Measurements from ENCODE around the gene GAB1.
A peak's percentile ranks its signal among the peaks of the same experiment; 100 is the strongest.

Gene GAB1

DNA sequence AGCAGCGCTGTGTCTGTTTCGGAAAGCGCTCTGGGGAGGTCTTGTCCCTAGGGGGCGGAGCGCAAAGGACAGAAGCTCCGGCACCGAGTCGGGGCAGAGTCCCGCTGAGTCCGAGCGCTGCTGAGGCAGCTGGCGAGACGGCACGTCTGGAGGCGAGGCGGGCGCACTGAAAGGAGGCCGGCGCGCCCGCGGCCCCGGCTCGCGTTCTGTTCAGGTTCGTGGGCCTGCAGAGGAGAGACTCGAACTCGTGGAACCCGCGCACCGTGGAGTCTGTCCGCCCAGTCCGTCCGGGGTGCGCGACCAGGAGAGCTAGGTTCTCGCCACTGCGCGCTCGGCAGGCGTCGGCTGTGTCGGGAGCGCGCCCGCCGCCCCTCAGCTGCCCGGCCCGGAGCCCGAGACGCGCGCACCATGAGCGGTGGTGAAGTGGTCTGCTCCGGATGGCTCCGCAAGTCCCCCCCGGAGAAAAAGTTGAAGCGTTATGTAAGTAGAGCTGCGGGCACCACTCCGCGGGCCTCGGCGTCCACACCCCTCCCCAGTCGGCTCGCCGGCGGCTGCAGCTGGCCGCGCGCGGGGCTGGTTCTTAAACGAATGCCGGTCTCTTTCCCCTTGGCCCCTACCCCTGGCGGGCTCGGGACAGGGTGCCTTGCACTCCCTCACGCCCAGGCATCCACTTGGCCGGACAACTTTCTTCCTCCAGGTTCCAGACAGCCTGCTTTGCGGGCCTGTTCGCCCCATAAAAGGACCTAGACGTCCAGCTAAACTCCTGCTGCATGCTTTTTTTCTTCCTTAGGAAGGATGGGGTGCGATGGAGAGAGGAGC lies at the start of gene GAB1:
Gene GAB1, plus strand, starts transcription at position 96 of the 819 bp plus-strand sequence. Its CDS starts 313 bp downstream, at position 409.
- Histone ChIP-seq H3K9me3 (ENCODE audit: control insufficient read depth in 1 of 2, low read length in 2 of 2) (no peaks in the 10 kb centered on the region), H3K4me1 (ENCODE audit: control insufficient read depth in 1 of 2, insufficient read depth in 2 of 2, low read length in 2 of 2) (peaks cover 16 to 26% of the 10 kb centered on the region in 2 donors), H3K4me3 (ENCODE audit: low read depth in 1 of 2, low read length in 2 of 2) (peak within 1 kb of the TSS; percentile 90 to 95), H3K27me3 (ENCODE audit: control insufficient read depth in 1 of 2, insufficient read depth in 2 of 2, low read length in 2 of 2) (no peaks in the 10 kb centered on the region), H3K9ac (ENCODE audit: low read depth in 1 of 2, low read length in 2 of 2) (peak within 1 kb of the TSS; percentile 67 to 91), H3K36me3 (ENCODE audit: control insufficient read depth in 1 of 2, insufficient read depth in 2 of 2, low read length in 2 of 2) (no peaks in the 10 kb centered on the region), H3K27ac (ENCODE audit: low read depth, low read length) (peak within 1 kb of the TSS; percentile 89)

DNA sequence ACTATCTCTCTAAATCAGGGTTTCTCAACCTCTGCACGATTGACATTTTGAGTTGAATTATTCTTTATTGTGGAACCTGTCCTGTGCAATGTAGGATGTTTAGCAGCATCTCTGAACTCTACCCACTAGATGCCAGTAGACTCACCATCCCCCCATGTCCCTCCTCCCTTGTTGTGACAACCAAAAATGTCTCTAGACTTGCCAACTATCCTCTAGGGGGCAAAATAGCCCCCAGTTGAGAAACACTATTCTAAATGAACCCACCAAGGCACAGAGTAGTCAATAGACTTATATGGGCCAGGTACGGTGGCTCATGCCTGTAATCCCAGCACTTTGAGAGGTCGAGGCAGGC lies 49.1 kb upstream of the GAB1 start:
- Histone ChIP-seq H3K36me3 (ENCODE audit: control insufficient read depth in 1 of 2, insufficient read depth in 2 of 2, low read length in 2 of 2) (no peaks in the 10 kb centered on the region), H3K27me3 (ENCODE audit: control insufficient read depth in 1 of 2, insufficient read depth in 2 of 2, low read length in 2 of 2) (no peaks in the 10 kb centered on the region), H3K9me3 (ENCODE audit: control insufficient read depth in 1 of 2, low read length in 2 of 2) (no peaks in the 10 kb centered on the region), H3K4me1 (ENCODE audit: control insufficient read depth in 1 of 2, insufficient read depth in 2 of 2, low read length in 2 of 2) (no peaks in the 10 kb centered on the region), H3K4me3 (ENCODE audit: low read depth in 1 of 2, low read length in 2 of 2) (no peak overlapping the region), H3K9ac (ENCODE audit: low read depth in 1 of 2, low read length in 2 of 2) (no peak overlapping the region), H3K27ac (ENCODE audit: low read depth, low read length) (no peak overlapping the region)

- Histone ChIP-seq H3K27ac (ENCODE audit: low read depth, low read length) (no peak overlapping the region), H3K4me1 (ENCODE audit: control insufficient read depth in 1 of 2, insufficient read depth in 2 of 2, low read length in 2 of 2) (no peaks in the 10 kb centered on the region), H3K4me3 (ENCODE audit: low read depth in 1 of 2, low read length in 2 of 2) (no peak overlapping the region), H3K9ac (ENCODE audit: low read depth in 1 of 2, low read length in 2 of 2) (no peak overlapping the region), H3K27me3 (ENCODE audit: control insufficient read depth in 1 of 2, insufficient read depth in 2 of 2, low read length in 2 of 2) (no peaks in the 10 kb centered on the region), H3K9me3 (ENCODE audit: control insufficient read depth in 1 of 2, low read length in 2 of 2) (no peaks in the 10 kb centered on the region), H3K36me3 (ENCODE audit: control insufficient read depth in 1 of 2, insufficient read depth in 2 of 2, low read length in 2 of 2) (no peaks in the 10 kb centered on the region)
Measured at GRCh38 chr4:143288171-143288570, 48.5 kb upstream of the GAB1 start.

DNA sequence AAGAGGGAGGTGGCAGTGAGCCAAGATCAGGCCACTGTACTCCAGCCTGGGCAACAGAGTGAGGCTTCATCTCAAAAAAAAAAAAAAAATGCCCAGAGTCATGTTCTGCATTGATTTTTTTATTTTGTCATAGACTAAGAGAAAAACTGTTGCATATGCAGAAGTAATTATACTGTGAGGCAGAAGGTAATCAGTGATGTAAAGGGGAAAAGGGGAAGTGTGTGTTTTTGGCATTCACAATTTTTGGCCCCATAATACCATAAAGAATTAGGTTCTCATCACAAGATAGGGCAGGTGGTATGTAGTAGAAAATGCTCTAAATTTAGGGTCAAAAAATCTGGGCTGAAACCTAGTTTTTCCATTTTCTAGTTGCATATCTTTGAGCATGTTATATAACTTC lies 47.3 kb upstream of the GAB1 start:
- Histone ChIP-seq H3K27me3 (ENCODE audit: control insufficient read depth in 1 of 2, insufficient read depth in 2 of 2, low read length in 2 of 2) (no peaks in the 10 kb centered on the region), H3K9ac (ENCODE audit: low read depth in 1 of 2, low read length in 2 of 2) (no peak overlapping the region), H3K9me3 (ENCODE audit: control insufficient read depth in 1 of 2, low read length in 2 of 2) (no peaks in the 10 kb centered on the region), H3K4me3 (ENCODE audit: low read depth in 1 of 2, low read length in 2 of 2) (no peak overlapping the region), H3K27ac (ENCODE audit: low read depth, low read length) (no peak overlapping the region), H3K4me1 (ENCODE audit: control insufficient read depth in 1 of 2, insufficient read depth in 2 of 2, low read length in 2 of 2) (peaks cover 0 to 5% of the 10 kb centered on the region in 2 donors), H3K36me3 (ENCODE audit: control insufficient read depth in 1 of 2, insufficient read depth in 2 of 2, low read length in 2 of 2) (no peaks in the 10 kb centered on the region)

GRCh38 chr4:143291314-143291713 lies 45.4 kb upstream of the GAB1 start:
- Histone ChIP-seq H3K4me3 (ENCODE audit: low read depth in 1 of 2, low read length in 2 of 2) (no peak overlapping the region), H3K4me1 (ENCODE audit: control insufficient read depth in 1 of 2, insufficient read depth in 2 of 2, low read length in 2 of 2) (peaks cover 0 to 6% of the 10 kb centered on the region in 2 donors), H3K27me3 (ENCODE audit: control insufficient read depth in 1 of 2, insufficient read depth in 2 of 2, low read length in 2 of 2) (no peaks in the 10 kb centered on the region), H3K36me3 (ENCODE audit: control insufficient read depth in 1 of 2, insufficient read depth in 2 of 2, low read length in 2 of 2) (no peaks in the 10 kb centered on the region), H3K27ac (ENCODE audit: low read depth, low read length) (no peak overlapping the region), H3K9me3 (ENCODE audit: control insufficient read depth in 1 of 2, low read length in 2 of 2) (no peaks in the 10 kb centered on the region), H3K9ac (ENCODE audit: low read depth in 1 of 2, low read length in 2 of 2) (no peak overlapping the region)

- no peaks in the 10 kb centered on the region for H3K27me3 ChIP-seq (ENCODE audit: control insufficient read depth in 1 of 2, insufficient read depth in 2 of 2, low read length in 2 of 2)
- H3K9me3 ChIP-seq (ENCODE audit: control insufficient read depth in 1 of 2, low read length in 2 of 2) = no peaks in the 10 kb centered on the region
- H3K27ac ChIP-seq (ENCODE audit: low read depth, low read length) = no peak overlapping the region
- no peaks in the 10 kb centered on the region for H3K36me3 ChIP-seq (ENCODE audit: control insufficient read depth in 1 of 2, insufficient read depth in 2 of 2, low read length in 2 of 2)
- no peak overlapping the region for H3K4me3 ChIP-seq (ENCODE audit: low read depth in 1 of 2, low read length in 2 of 2)
- H3K4me1 ChIP-seq (ENCODE audit: control insufficient read depth in 1 of 2, insufficient read depth in 2 of 2, low read length in 2 of 2) = peaks cover 0 to 6% of the 10 kb centered on the region in 2 donors
- H3K9ac ChIP-seq (ENCODE audit: low read depth in 1 of 2, low read length in 2 of 2) = no peak overlapping the region
Measured at GRCh38 chr4:143292858-143293257, 43.8 kb upstream of the GAB1 start.

DNA sequence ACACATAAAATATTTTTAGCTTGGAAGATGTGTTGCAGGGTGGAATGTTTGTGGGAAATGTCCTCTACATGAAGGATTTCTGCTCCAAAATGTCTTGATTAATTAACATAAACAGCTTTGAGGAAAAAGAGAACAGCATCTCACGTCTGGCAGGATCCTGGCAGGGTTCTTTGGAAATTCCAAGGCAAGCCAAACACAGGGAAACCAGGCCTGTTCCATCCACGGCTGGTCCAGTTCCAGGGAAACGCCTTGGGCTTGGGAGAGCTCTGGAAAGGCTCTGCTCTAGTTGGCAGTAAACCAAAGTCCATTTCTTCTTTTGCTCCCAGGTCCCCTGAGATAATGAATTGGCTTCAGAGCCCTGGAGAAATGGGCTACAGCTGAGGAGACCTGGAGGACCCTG lies 42.4 kb upstream of the GAB1 start:
- H3K9me3 ChIP-seq (ENCODE audit: control insufficient read depth in 1 of 2, low read length in 2 of 2) = no peaks in the 10 kb centered on the region
- H3K4me3 ChIP-seq (ENCODE audit: low read depth in 1 of 2, low read length in 2 of 2) = no peak overlapping the region
- H3K36me3 ChIP-seq (ENCODE audit: control insufficient read depth in 1 of 2, insufficient read depth in 2 of 2, low read length in 2 of 2) = no peaks in the 10 kb centered on the region
- H3K27ac ChIP-seq (ENCODE audit: low read depth, low read length) = no peak overlapping the region
- H3K4me1 ChIP-seq (ENCODE audit: control insufficient read depth in 1 of 2, insufficient read depth in 2 of 2, low read length in 2 of 2) = peaks cover 0 to 6% of the 10 kb centered on the region in 2 donors
- no peaks in the 10 kb centered on the region for H3K27me3 ChIP-seq (ENCODE audit: control insufficient read depth in 1 of 2, insufficient read depth in 2 of 2, low read length in 2 of 2)
- no peak overlapping the region for H3K9ac ChIP-seq (ENCODE audit: low read depth in 1 of 2, low read length in 2 of 2)

- H3K27me3 ChIP-seq (ENCODE audit: control insufficient read depth in 1 of 2, insufficient read depth in 2 of 2, low read length in 2 of 2) = no peaks in the 10 kb centered on the region
- H3K9ac ChIP-seq (ENCODE audit: low read depth in 1 of 2, low read length in 2 of 2) = no peak overlapping the region
- no peaks in the 10 kb centered on the region for H3K36me3 ChIP-seq (ENCODE audit: control insufficient read depth in 1 of 2, insufficient read depth in 2 of 2, low read length in 2 of 2)
- H3K27ac ChIP-seq (ENCODE audit: low read depth, low read length) = no peak overlapping the region
- no peak overlapping the region for H3K4me3 ChIP-seq (ENCODE audit: low read depth in 1 of 2, low read length in 2 of 2)
- no peaks in the 10 kb centered on the region for H3K9me3 ChIP-seq (ENCODE audit: control insufficient read depth in 1 of 2, low read length in 2 of 2)
- H3K4me1 ChIP-seq (ENCODE audit: control insufficient read depth in 1 of 2, insufficient read depth in 2 of 2, low read length in 2 of 2) = peaks cover 0 to 6% of the 10 kb centered on the region in 2 donors
Measured at GRCh38 chr4:143294710-143295275, 41.9 kb upstream of the GAB1 start.

- Histone ChIP-seq H3K27ac (ENCODE audit: low read depth, low read length) (no peak overlapping the region), H3K36me3 (ENCODE audit: control insufficient read depth in 1 of 2, insufficient read depth in 2 of 2, low read length in 2 of 2) (no peaks in the 10 kb centered on the region), H3K4me3 (ENCODE audit: low read depth in 1 of 2, low read length in 2 of 2) (no peak overlapping the region), H3K9me3 (ENCODE audit: control insufficient read depth in 1 of 2, low read length in 2 of 2) (no peaks in the 10 kb centered on the region), H3K4me1 (ENCODE audit: control insufficient read depth in 1 of 2, insufficient read depth in 2 of 2, low read length in 2 of 2) (peaks cover 0 to 6% of the 10 kb centered on the region in 2 donors), H3K27me3 (ENCODE audit: control insufficient read depth in 1 of 2, insufficient read depth in 2 of 2, low read length in 2 of 2) (no peaks in the 10 kb centered on the region), H3K9ac (ENCODE audit: low read depth in 1 of 2, low read length in 2 of 2) (no peak overlapping the region)
Measured at GRCh38 chr4:143296397-143297067, 40.1 kb upstream of the GAB1 start.

DNA sequence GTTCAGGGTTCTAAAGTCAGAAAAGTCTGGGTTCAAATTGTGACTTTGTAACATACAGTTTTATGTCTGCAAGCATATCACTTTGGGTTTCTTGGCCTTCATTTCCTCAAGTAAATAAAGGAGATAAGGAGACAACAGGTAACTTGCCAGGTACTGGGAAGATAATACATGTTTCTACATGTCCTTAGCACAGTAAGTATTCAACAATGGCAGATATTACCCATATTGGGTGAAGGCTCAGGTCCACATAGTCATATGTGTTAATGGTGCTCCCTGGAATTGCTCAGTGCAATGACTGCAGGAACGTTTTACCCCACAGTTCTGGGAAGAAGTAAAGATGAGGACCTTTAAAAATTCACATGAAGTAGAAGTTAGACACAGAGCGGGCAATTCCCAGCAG lies 35.8 kb upstream of the GAB1 start:
- no peak overlapping the region for H3K9ac ChIP-seq (ENCODE audit: low read depth in 1 of 2, low read length in 2 of 2)
- H3K4me3 ChIP-seq (ENCODE audit: low read depth in 1 of 2, low read length in 2 of 2) = no peak overlapping the region
- no peaks in the 10 kb centered on the region for H3K27me3 ChIP-seq (ENCODE audit: control insufficient read depth in 1 of 2, insufficient read depth in 2 of 2, low read length in 2 of 2)
- H3K36me3 ChIP-seq (ENCODE audit: control insufficient read depth in 1 of 2, insufficient read depth in 2 of 2, low read length in 2 of 2) = no peaks in the 10 kb centered on the region
- H3K27ac ChIP-seq (ENCODE audit: low read depth, low read length) = no peak overlapping the region
- H3K9me3 ChIP-seq (ENCODE audit: control insufficient read depth in 1 of 2, low read length in 2 of 2) = no peaks in the 10 kb centered on the region
- H3K4me1 ChIP-seq (ENCODE audit: control insufficient read depth in 1 of 2, insufficient read depth in 2 of 2, low read length in 2 of 2) = no peaks in the 10 kb centered on the region
